Stomach (tissue), 9 donors: ENCODE results near the gene TEX2. TPM values are rescaled to one million over a fixed set of nuclear protein-coding genes. Genes with fewer than 3 reads are reported as not detected.
A peak's percentile ranks its signal among the peaks of the same experiment; 100 is the strongest.

ENCODE experiments used
- DNase-seq, 2 donors: peaks; one replicate each; pipeline versions ENCODE4 v3.0.0 to v3.0.0-alpha.2; 2013 to 2019
- H3K27ac ChIP-seq, 5 donors: fragments of 200-600 bp in 4 of 5; sonication (generic) in 4 of 5; one replicate each; pipeline ENCODE4 v1.5.1; 2013 to 2019; ENCODE audit warnings: mild to moderate bottlenecking in 1 of 5, moderate library complexity in 1 of 5
- H3K27me3 ChIP-seq, 3 donors: fragments of 200-600 bp; sonication (generic); one replicate each; pipeline ENCODE4 v1.5.1; 2017 to 2019; ENCODE audit warnings: mixed run types in 1 of 3
- H3K36me3 ChIP-seq, 4 donors: fragments of 200-600 bp; sonication (generic); 1 replicate in 3 of 4; 2 replicates in 1 of 4; pipeline ENCODE4 v1.5.1; 2016 to 2019
- H3K4me1 ChIP-seq, 4 donors: fragments of 200-600 bp; sonication (generic); one replicate each; pipeline ENCODE4 v1.5.1; 2016 to 2019
- H3K4me3 ChIP-seq, 4 donors: fragments of 200-600 bp; sonication (generic) in 3 of 4; one replicate each; pipeline ENCODE4 v1.5.1; 2016 to 2019; ENCODE audit warnings: mild to moderate bottlenecking in 1 of 4
- H3K9me3 ChIP-seq, 4 donors: fragments of 200-600 bp; sonication (generic); one replicate each; pipeline ENCODE4 v1.5.1; 2016 to 2019
- EP300 ChIP-seq: sonication (generic); formaldehyde crosslinking; IDR thresholded peaks from one replicate; pipeline ENCODE4 v1.6.1; 2017; ENCODE audit warnings: antibody characterized with exemption
- POLR2A ChIP-seq, 4 donors: fragments of 450-650 bp; IDR thresholded peaks; one replicate each; pipeline ENCODE4 v1.6.1; 2016; ENCODE audit warnings: antibody characterized with exemption in 4 of 4, control low read depth in 2 of 4, mild to moderate bottlenecking in 1 of 4, moderate library complexity in 1 of 4
- POLR2AphosphoS5 ChIP-seq, 3 donors: sonication (generic); formaldehyde crosslinking; IDR thresholded peaks; one replicate each; pipeline ENCODE4 v1.6.1; 2016; ENCODE audit warnings: antibody characterized with exemption in 3 of 3
- WGBS, 5 donors: extraction: QIAGEN DNeasy Blood & Tissue Kit in 3 of 5; methylation state at CpG; one replicate each; pipeline versions ENCODE4 v1.1.5 to v1.1.7; 2013 to 2018; 5-methylcytosine and 5-hydroxymethylcytosine counted together
- intact Hi-C: fragments of 100-400 bp; cut with DNase I; formaldehyde crosslinking; loops from one replicate; pipeline ENCODE4 v1.15.1; 2023; ENCODE audit warnings: low total_unique reads
- polyA plus RNA-seq, 3 donors: library from polyadenylated mRNA; stranded (reverse); fragments of 200-250 nt; gene quantifications; one replicate each; pipeline ENCODE4 v1.2.3, GENCODE V29; 2013
- small RNA-seq, 4 donors: library from RNA; depleted of rRNA; stranded (forward); fragments of <200 nt; gene quantifications; one replicate each; pipeline ENCODE3, GENCODE V24; 2016
- total RNA-seq, 5 donors: library from RNA; depleted of rRNA; stranded (reverse); fragments of >200 nt; gene quantifications; one replicate each; pipeline versions ENCODE4 v1.1.0 to v1.2.3, GENCODE V29; 2014 to 2016
- TF ChIP-seq, protein P1 (sequence below), 7 experiments: fragments of 450-650 bp in 4 of 7; fragments of 200-600 bp in 3 of 7; sonication (generic) in 3 of 7; IDR thresholded peaks; one replicate each; pipeline ENCODE4 v1.5.1; 2016 to 2019; ENCODE audit warnings: antibody characterized with exemption in 7 of 7, control low read depth in 2 of 7, mild to moderate bottlenecking in 1 of 7
- donor health status: healthy with polysubstance abuse.
- donor health status: Bipolar disorder and iron deficiency.
- donor health status: healthy.

The TEX2 gene
- total and polyA plus RNA-seq, 8 donors, result 5.8 to 50.6 (median 26.1) TPM

DNA sequence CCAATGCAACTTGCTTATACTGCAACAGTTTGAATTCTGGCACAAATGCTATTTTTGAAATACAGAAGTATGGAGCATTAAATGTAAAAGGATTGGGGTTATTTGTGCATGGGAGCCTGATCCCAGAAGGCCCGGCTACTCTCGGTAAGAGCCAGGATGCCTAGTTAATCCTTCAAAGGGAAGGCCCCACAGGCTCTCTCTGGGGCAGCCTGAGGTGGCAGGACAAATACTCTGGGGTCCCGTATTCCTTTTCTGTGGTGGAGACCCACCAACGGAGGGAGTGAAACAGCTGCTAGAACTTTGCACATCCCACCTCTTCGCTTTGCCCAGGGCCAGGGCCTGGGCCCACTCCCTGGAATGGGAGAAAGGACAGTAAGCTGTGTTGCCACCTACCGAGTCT lies 163.5 kb downstream of the TEX2 start:
- Histone ChIP-seq H3K36me3 (peaks cover 10 to 30% (median 23%) of the 10 kb centered on the region in 4 donors), H3K4me3 (no peak overlapping the region), H3K9me3 (no peaks in the 10 kb centered on the region), H3K4me1 (peaks cover 17 to 69% (median 45%) of the 10 kb centered on the region in 4 donors), H3K27ac (peak overlapping the region in 4 of 5 donors; percentile 7 to 57 (median 28)), H3K27me3 (no peaks in the 10 kb centered on the region)
- no peak for TF ChIP-seq POLR2A (IDR thresholded peaks at IDR 0.05)
- TF ChIP-seq POLR2AphosphoS5 (IDR thresholded peaks at IDR 0.05), result no peak
- no peak for TF ChIP-seq EP300
- TF ChIP-seq, protein P1, sequence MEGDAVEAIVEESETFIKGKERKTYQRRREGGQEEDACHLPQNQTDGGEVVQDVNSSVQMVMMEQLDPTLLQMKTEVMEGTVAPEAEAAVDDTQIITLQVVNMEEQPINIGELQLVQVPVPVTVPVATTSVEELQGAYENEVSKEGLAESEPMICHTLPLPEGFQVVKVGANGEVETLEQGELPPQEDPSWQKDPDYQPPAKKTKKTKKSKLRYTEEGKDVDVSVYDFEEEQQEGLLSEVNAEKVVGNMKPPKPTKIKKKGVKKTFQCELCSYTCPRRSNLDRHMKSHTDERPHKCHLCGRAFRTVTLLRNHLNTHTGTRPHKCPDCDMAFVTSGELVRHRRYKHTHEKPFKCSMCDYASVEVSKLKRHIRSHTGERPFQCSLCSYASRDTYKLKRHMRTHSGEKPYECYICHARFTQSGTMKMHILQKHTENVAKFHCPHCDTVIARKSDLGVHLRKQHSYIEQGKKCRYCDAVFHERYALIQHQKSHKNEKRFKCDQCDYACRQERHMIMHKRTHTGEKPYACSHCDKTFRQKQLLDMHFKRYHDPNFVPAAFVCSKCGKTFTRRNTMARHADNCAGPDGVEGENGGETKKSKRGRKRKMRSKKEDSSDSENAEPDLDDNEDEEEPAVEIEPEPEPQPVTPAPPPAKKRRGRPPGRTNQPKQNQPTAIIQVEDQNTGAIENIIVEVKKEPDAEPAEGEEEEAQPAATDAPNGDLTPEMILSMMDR (IDR thresholded peaks at IDR 0.05), result no peak
- no peak for DNase-seq
- WGBS, 5 donors, result 64 to 86% (median 73%) methylated on average over 6 of the region's 6 CpGs
- intact Hi-C loops, result no loop called here

Small RNA genes lying within 50 kb of the gene (small RNA-seq; reads per million reads assigned to genes)
- 162,305 to 339,462 (median 259,404) reads per million in 4 donors for gene SNORD104

Other genes with a start within 250 kb of the TEX2 start
- gene ICAM2, start 242.6 kb downstream of the TEX2 start, total RNA-seq, result 10 to 100 TPM in 1 of 5 donors, 1 to 10 TPM in 2, not detected in 2; 4.7 to 25.3 (median 9.9) TPM
- 10 to 100 TPM in 2 of 3 donors, 1 to 10 TPM in 1; 8.2 to 15.4 (median 11.5) TPM for gene ICAM2, start 242.6 kb downstream of the TEX2 start, polyA plus RNA-seq
- gene ERN1, start 133.1 kb downstream of the TEX2 start, total RNA-seq, result 10 to 100 TPM; 23.7 to 76.4 (median 33.8) TPM
- gene ERN1, start 133.1 kb downstream of the TEX2 start, polyA plus RNA-seq, result 1 to 10 TPM; 4.1 to 6.4 (median 6.1) TPM
- 10 to 100 TPM; 26.8 to 87.5 (median 50.7) TPM for gene PECAM1, start 127.6 kb upstream of the TEX2 start, total RNA-seq
- gene PECAM1, start 127.6 kb upstream of the TEX2 start, polyA plus RNA-seq, result 10 to 100 TPM in 1 of 3 donors, 1 to 10 TPM in 2; 5.5 to 13.4 (median 7.5) TPM
- gene MILR1, start 185.9 kb upstream of the TEX2 start, total RNA-seq, result 1 to 10 TPM in 2 of 5 donors, not detected in 3; 1.8 to 4.2 TPM
- gene MILR1, start 185.9 kb upstream of the TEX2 start, polyA plus RNA-seq, result 1 to 10 TPM; 1.4 to 3.4 (median 2.7) TPM
- 10 to 100 TPM in 3 of 5 donors, 1 to 10 TPM in 2; 1.3 to 41.4 (median 12.3) TPM for gene POLG2, start 233.8 kb upstream of the TEX2 start, total RNA-seq
- 10 to 100 TPM in 1 of 3 donors, 1 to 10 TPM in 2; 3.7 to 11.8 (median 8.0) TPM for gene POLG2, start 233.8 kb upstream of the TEX2 start, polyA plus RNA-seq
- gene DDX5, start 243.0 kb upstream of the TEX2 start, total RNA-seq, result 1,000 to 10,000 TPM in 1 of 5 donors, 100 to 1,000 TPM in 4; 415 to 1,284 (median 672) TPM
- gene DDX5, start 243.0 kb upstream of the TEX2 start, polyA plus RNA-seq, result 100 to 1,000 TPM; 208 to 307 (median 231) TPM
- 100 to 1,000 TPM in 2 of 5 donors, 10 to 100 TPM in 3; 38.7 to 115 (median 76.2) TPM for gene CEP95, start 243.7 kb upstream of the TEX2 start, total RNA-seq
- gene CEP95, start 243.7 kb upstream of the TEX2 start, polyA plus RNA-seq, result 10 to 100 TPM; 15.7 to 40.7 (median 18.9) TPM